ENCODE measurements around the gene ANKZF1.

Gene ANKZF1

DNA sequence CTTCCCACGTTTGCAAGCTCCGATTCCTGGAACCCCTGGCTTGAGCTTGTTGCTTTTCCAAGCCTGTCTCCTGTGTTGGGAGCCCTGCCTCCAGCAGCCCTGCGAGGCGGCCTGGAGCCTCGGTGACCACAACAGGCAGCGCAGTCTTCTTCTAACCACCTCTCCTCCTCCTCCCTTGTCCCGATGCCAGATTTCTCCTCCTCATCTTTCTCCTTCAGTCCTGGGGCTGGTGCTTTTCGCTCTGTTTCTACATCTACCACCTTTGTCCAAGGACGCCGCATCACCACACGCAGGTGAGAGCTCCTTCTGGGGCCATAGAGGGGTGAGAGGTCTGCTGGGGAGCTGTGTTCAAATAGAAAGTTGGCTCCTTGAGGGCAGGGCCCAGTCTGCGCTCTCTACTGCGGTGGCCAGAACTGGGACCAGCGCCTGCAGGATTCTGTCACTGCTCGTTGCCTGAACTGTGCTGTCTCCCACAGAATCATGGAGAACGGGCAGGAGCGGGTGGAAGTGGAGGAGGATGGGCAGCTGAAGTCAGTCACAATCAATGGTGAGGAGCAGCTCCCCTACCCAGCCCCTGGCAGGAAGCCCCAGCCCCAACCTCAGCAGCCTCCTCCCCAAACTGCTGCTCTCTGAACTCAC, 53.5 kb downstream of the ANKZF1 start:
- DNase-seq (ENCODE audit: low read depth, low spot score): no peak

DNA sequence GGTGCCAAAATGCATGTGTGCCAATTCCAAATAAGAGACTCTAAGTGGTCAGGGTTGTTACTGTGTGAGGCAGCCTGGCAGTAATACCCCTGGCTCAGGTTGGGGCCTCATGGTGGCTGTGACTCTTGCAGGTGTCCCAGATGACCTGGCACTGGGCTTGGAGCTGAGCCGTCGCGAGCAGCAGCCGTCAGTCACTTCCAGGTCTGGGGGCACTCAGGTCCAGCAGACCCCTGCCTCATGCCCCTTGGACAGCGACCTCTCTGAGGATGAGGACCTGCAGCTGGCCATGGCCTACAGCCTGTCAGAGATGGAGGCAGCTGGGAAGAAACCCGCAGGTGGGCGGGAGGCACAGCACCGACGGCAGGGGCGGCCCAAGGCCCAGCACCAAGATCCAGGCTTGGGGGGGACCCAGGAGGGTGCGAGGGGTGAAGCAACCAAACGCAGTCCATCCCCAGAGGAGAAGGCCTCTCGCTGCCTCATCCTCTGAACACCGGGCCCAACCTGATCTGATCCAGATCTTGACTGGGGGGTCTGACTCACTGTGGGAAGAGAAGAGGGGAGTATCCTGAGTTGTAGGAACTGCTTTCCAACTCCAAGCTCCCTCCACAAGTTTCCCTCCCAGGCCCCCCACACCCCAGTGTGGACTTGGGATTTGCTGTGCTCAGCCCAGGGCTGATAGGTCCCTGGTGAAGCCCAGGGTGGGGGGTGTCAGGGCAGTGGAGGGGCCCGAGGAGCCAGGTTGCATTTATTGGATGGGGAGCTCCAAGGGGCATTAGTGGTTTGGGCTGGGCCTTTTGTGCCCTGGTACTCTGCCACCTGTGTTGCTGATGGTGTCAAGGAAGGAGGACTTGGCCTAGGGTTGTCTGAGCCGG, 55.1 kb downstream of the ANKZF1 start:
- DNase-seq (ENCODE audit: low read depth, low spot score): no peak

- no peak for DNase-seq (ENCODE audit: low read depth, low spot score)
Observed at GRCh38 chr2:219285373-219285735, 55.7 kb downstream of the ANKZF1 start.

DNA sequence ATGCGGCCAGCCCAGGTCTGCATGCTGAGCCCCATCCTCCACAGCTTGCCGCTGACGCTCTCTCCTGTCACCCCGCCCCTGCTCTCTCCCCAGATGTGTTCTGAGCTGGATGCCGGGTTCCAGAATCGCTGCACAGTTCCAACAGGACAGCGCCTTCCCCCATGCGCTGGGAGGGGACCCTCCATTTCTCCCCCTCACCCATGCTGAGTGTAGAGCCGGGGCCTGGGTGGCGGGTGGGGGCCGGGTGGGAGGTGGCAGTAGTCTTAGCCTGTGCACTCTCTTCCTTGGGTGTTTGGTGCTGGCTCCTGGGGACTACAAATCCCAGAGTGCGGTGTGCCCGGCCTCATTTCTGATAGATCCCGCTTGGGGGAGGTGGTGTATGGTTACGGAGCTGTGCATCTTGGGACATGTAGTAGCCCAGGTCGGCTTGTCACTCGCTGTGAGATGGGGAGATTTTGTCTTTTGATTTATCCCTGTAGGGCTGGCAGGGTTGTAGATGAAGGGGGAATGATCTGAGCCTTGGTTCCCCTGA, 56.4 kb downstream of the ANKZF1 start:
- no peak for DNase-seq (ENCODE audit: low read depth, low spot score)

Data from brain pericyte (primary cell).